Osteoblast (primary cell): Measurements from ENCODE around the gene GABARAP. TPM values are rescaled to one million over a fixed set of nuclear protein-coding genes. Genes with fewer than 3 reads are reported as not detected.

Source experiments
- DNase-seq: peaks from one replicate; pipeline ENCODE4 v3.0.0; 2011; ENCODE audit warnings: low spot score, mixed read lengths; ENCODE audit not compliant: insufficient read length; ENCODE audit errors: missing footprints
- H2AFZ ChIP-seq: 2 replicates; pipeline ENCODE4 v1.6.0; 2011; ENCODE audit warnings: mild to moderate bottlenecking, low read length
- H3K27ac ChIP-seq: 2 replicates; pipeline ENCODE4 v1.5.1; 2011; ENCODE audit warnings: mild to moderate bottlenecking, low read depth, low read length, moderate library complexity
- H3K27me3 ChIP-seq: 2 replicates; pipeline ENCODE4 v1.6.0; 2012; ENCODE audit warnings: mild to moderate bottlenecking, control low read depth, inconsistent platforms, low read length, moderate library complexity; ENCODE audit not compliant: insufficient read depth
- H3K36me3 ChIP-seq: 2 replicates; pipeline ENCODE4 v1.5.1; 2011; ENCODE audit warnings: mild to moderate bottlenecking, low read length, control low read depth, moderate library complexity; ENCODE audit not compliant: insufficient read depth
- H3K4me1 ChIP-seq: 2 replicates; pipeline ENCODE4 v1.5.1; 2011; ENCODE audit warnings: mild to moderate bottlenecking, low read length, control low read depth, moderate library complexity; ENCODE audit not compliant: insufficient read depth
- H3K4me2 ChIP-seq: 2 replicates; pipeline ENCODE4 v1.6.0; 2011; ENCODE audit warnings: mild to moderate bottlenecking, low read length; ENCODE audit not compliant: insufficient read depth
- H3K4me3 ChIP-seq: fragments of 200-600 bp; sonication (generic); 3 replicates; pipeline ENCODE4 v1.5.1; 2012; ENCODE audit warnings: mild to moderate bottlenecking, low read length, inconsistent platforms; ENCODE audit not compliant: insufficient read depth
- H3K79me2 ChIP-seq: 2 replicates; pipeline ENCODE4 v1.6.0; 2012; ENCODE audit warnings: mild to moderate bottlenecking, low read length, control low read depth, inconsistent platforms; ENCODE audit not compliant: insufficient read depth
- H3K9me3 ChIP-seq: 2 replicates; pipeline ENCODE4 v1.5.1; 2011; ENCODE audit warnings: low read depth, low read length, control low read depth
- H4K20me1 ChIP-seq: 2 replicates; pipeline ENCODE4 v1.6.0; 2012; ENCODE audit warnings: mild to moderate bottlenecking, low read length, control low read depth; ENCODE audit not compliant: insufficient read depth
- total RNA-seq: library from RNA; depleted of rRNA; stranded (reverse); fragments of >200 nt; gene quantifications from 2 replicates; pipeline ENCODE4 v1.2.3, GENCODE V29; 2012
- TF ChIP-seq, protein P1 (sequence below): IDR thresholded peaks from 2 replicates; pipeline ENCODE4 v1.5.1; 2011; ENCODE audit warnings: mild to moderate bottlenecking, low read depth, low read length, moderate library complexity; ENCODE audit errors: extremely low read depth

Gene GABARAP
- total RNA-seq, 1 donor: 422 TPM

DNA sequence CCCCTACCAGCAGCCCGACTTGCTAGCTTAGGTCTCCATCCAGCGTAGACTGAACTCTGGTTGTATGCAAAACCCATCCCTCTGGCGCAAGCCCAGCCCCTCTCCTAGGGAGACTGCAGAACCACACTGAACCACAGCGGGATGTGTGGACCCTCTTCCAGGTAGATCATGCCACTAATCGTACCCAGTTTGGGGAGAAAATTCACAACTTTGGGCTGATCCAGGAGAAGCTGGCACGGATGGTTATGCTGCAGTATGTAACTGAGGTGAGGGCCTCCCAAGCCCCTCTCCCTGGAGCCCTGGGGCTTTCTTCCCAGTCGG lies 19.3 kb downstream of the GABARAP start:
- no peaks in the 10 kb centered on the region for H3K27me3 ChIP-seq
- no peak overlapping the region for H3K27ac ChIP-seq
- TF ChIP-seq, protein P1, sequence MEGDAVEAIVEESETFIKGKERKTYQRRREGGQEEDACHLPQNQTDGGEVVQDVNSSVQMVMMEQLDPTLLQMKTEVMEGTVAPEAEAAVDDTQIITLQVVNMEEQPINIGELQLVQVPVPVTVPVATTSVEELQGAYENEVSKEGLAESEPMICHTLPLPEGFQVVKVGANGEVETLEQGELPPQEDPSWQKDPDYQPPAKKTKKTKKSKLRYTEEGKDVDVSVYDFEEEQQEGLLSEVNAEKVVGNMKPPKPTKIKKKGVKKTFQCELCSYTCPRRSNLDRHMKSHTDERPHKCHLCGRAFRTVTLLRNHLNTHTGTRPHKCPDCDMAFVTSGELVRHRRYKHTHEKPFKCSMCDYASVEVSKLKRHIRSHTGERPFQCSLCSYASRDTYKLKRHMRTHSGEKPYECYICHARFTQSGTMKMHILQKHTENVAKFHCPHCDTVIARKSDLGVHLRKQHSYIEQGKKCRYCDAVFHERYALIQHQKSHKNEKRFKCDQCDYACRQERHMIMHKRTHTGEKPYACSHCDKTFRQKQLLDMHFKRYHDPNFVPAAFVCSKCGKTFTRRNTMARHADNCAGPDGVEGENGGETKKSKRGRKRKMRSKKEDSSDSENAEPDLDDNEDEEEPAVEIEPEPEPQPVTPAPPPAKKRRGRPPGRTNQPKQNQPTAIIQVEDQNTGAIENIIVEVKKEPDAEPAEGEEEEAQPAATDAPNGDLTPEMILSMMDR: no peak
- peaks cover 39% of the 10 kb centered on the region for H3K79me2 ChIP-seq
- no peak overlapping the region for H3K4me3 ChIP-seq
- no peak overlapping the region for H3K4me2 ChIP-seq
- peaks cover 48% of the 10 kb centered on the region for H4K20me1 ChIP-seq
- H3K4me1 ChIP-seq: peaks cover 26% of the 10 kb centered on the region
- DNase-seq: no peak
- peaks cover 62% of the 10 kb centered on the region for H3K36me3 ChIP-seq
- H3K9me3 ChIP-seq: no peaks in the 10 kb centered on the region
- no peak overlapping the region for H2AFZ ChIP-seq

DNA sequence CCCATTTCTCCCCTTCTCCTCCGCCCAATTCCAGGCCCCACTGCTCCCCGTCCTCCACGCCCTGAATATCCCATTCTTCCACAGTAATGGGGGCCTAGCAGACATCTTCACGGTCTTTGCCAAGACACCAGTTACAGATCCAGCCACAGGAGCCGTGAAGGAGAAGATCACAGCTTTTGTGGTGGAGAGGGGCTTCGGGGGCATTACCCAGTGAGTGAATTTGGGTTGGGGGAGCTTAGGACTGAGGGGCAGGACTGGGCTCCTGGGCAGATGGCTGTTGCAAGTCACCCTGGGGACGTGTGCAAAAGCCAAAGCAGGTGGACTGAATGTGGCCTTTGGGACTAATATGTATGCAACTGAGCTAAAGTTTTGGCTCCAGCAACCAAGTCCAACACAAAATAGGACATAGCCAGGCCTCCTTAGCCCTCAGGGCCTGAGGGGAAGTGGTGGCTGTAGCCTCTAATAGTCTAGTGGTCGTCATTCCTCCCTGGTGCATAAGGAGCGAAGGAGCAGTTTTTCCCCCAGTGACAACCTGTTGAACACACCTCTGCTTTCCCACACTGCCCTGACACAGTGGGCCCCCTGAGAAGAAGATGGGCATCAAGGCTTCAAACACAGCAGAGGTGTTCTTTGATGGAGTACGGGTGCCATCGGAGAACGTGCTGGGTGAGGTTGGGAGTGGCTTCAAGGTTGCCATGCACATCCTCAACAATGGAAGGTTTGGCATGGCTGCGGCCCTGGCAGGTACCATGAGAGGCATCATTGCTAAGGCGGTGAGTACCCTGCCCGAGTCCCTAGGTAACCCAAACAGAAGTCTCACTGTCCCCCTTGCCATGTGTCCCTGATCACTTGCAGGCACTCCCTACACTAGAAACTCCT lies 19.9 kb downstream of the GABARAP start:
- Histone ChIP-seq H4K20me1 (peaks cover 46% of the 10 kb centered on the region), H3K27ac (no peak overlapping the region), H3K36me3 (peaks cover 57% of the 10 kb centered on the region), H2AFZ (no peak overlapping the region), H3K4me3 (no peak overlapping the region), H3K9me3 (no peaks in the 10 kb centered on the region), H3K27me3 (no peaks in the 10 kb centered on the region), H3K79me2 (peaks cover 39% of the 10 kb centered on the region), H3K4me1 (peaks cover 30% of the 10 kb centered on the region), H3K4me2 (no peak overlapping the region)
- no peak for DNase-seq
- TF ChIP-seq, protein P1: no peak

DNA sequence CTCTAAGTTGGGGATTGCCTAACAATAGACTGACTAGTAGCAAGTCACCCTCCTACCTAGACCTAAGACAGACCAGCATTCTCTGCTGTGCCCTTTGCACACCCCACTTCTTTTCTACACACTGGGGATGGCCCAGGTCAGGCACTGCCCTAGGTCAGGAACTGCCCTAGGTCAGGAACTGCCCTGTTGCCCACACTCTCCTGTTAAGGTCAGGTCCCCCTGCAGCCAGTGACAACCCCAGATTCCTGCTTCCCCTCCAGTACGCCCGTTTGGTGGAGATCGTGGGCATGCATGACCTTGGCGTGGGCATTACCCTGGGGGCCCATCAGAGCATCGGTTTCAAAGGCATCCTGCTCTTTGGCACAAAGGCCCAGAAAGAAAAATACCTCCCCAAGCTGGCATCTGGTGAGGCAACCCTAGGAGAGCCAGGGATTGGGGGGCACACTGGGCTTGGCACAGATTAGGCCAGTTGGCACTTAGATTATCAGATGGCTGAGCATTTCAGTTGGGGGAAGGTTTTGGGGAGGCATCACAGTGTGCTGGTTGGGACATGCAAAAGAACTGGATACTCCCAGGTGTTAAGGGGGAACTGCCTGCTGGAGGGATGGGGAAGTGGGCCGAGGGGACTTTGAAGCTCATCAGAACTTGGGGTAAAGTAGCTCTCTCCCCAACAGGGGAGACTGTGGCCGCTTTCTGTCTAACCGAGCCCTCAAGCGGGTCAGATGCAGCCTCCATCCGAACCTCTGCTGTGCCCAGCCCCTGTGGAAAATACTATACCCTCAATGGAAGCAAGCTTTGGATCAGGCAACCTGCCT lies 20.8 kb downstream of the GABARAP start:
- TF ChIP-seq, protein P1: no peak
- H3K4me3 ChIP-seq: peak overlapping the region; percentile 97
- no peaks in the 10 kb centered on the region for H3K9me3 ChIP-seq
- no peak overlapping the region for H2AFZ ChIP-seq
- H4K20me1 ChIP-seq: peaks cover 46% of the 10 kb centered on the region
- peaks cover 42% of the 10 kb centered on the region for H3K79me2 ChIP-seq
- peaks cover 35% of the 10 kb centered on the region for H3K4me1 ChIP-seq
- no peaks in the 10 kb centered on the region for H3K27me3 ChIP-seq
- H3K4me2 ChIP-seq: peak overlapping the region; percentile 99
- peak overlapping the region; percentile 94 for H3K27ac ChIP-seq
- no peak for DNase-seq
- H3K36me3 ChIP-seq: peaks cover 50% of the 10 kb centered on the region
